ENCODE data around the gene DAPK1.

DNA sequence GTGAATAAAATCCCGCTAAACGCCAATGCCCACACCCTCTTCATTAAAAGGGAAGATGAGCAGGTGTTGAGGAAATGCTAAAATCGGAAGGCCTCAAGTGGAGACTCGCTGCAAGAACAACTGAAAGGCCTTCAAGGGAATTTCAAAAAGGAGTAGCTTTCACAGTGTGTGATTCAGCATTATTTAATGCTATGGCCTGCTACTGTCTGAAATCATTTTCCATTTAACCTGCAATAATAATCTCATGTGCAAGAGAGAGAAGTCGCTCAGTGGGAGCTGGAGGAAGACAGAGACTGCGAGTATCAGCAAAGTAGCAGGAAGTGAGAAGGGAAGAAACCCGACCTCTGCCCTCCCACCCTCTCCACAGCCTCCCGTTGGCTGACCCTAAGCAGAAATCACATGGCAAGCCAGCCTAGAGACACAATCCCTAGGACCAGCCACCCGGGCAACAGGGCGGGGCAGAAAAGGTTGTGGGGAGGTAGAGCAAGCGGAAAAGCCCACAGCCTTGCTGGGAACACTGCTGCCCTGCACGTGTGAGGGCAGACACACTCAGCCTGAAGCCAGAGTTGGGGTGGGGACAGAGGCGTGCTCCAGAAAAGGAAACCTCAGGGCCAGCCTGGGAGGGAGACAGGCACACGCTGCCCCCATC lies 188.3 kb downstream of the DAPK1 start:
- TF ChIP-seq GABPA (IDR thresholded peaks at IDR 0.05; ENCODE audit: low read depth) (no peak), TEAD4 (IDR thresholded peaks at IDR 0.05; ENCODE audit: borderline replicate concordance, insufficient read depth) (no peak), RAD21 (IDR thresholded peaks at IDR 0.05; ENCODE audit: low read length) (no peak), FOXJ3 (CRISPR knock-in tag; IDR thresholded peaks at IDR 0.05) (no peak), POLR2AphosphoS5 (IDR thresholded peaks at IDR 0.05; ENCODE audit: low read depth, low read length) (no peak), SMC3 (IDR thresholded peaks at IDR 0.05; ENCODE audit: low read depth, low read length) (no peak), TAF1 (IDR thresholded peaks at IDR 0.05; ENCODE audit: borderline replicate concordance, low read depth, low read length) (no peak), EZH2phosphoT487 (IDR thresholded peaks at IDR 0.05; ENCODE audit: borderline replicate concordance, low read depth) (no peak), RCOR1 (IDR thresholded peaks at IDR 0.05; ENCODE audit: low read length) (no peak)
- TF ChIP-seq, protein P1, sequence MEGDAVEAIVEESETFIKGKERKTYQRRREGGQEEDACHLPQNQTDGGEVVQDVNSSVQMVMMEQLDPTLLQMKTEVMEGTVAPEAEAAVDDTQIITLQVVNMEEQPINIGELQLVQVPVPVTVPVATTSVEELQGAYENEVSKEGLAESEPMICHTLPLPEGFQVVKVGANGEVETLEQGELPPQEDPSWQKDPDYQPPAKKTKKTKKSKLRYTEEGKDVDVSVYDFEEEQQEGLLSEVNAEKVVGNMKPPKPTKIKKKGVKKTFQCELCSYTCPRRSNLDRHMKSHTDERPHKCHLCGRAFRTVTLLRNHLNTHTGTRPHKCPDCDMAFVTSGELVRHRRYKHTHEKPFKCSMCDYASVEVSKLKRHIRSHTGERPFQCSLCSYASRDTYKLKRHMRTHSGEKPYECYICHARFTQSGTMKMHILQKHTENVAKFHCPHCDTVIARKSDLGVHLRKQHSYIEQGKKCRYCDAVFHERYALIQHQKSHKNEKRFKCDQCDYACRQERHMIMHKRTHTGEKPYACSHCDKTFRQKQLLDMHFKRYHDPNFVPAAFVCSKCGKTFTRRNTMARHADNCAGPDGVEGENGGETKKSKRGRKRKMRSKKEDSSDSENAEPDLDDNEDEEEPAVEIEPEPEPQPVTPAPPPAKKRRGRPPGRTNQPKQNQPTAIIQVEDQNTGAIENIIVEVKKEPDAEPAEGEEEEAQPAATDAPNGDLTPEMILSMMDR (IDR thresholded peaks at IDR 0.05), result no peak

Data from SK-N-SH (cell line).